H9 (cell line): ENCODE measurements around the gene PLCH1. TPM values are rescaled to one million over a fixed set of nuclear protein-coding genes. Genes with fewer than 3 reads are reported as not detected.
A peak's percentile ranks its signal among the peaks of the same experiment; 100 is the strongest.
"Not testable (repeated sequence)": the region's sequence is repeated elsewhere in the genome, so short reads cannot be mapped to it uniquely, and the experiment has no call there.

Experiments
- DNase-seq: peaks from one replicate; pipeline ENCODE4 v3.0.0-alpha.2; 2017
- H2AFZ ChIP-seq: one replicate; pipeline ENCODE4 v1.6.1; 2013; ENCODE audit warnings: mild to moderate bottlenecking, low read length, control low read depth, moderate library complexity
- H2AK5ac ChIP-seq: 2 replicates; pipeline ENCODE4 v1.6.1; 2013; ENCODE audit warnings: low read length, control low read depth, mixed read lengths; ENCODE audit not compliant: insufficient read length
- H2BK120ac ChIP-seq: one replicate; pipeline ENCODE4 v1.6.1; 2013; ENCODE audit warnings: low read depth, mild to moderate bottlenecking, low read length, control low read depth, inconsistent platforms; ENCODE audit not compliant: poor library complexity, severe bottlenecking
- H2BK12ac ChIP-seq: 2 replicates; pipeline ENCODE4 v1.6.1; 2013; ENCODE audit warnings: low read length, control low read depth, mixed read lengths, low read depth; ENCODE audit not compliant: insufficient read length
- H2BK15ac ChIP-seq: 2 replicates; pipeline ENCODE4 v1.6.1; 2013; ENCODE audit warnings: low read depth, low read length, control low read depth
- H2BK20ac ChIP-seq: one replicate; pipeline ENCODE4 v1.6.1; 2013; ENCODE audit warnings: low read depth, mild to moderate bottlenecking, low read length, control low read depth, inconsistent platforms; ENCODE audit not compliant: poor library complexity, severe bottlenecking
- H2BK5ac ChIP-seq: 2 replicates; pipeline ENCODE4 v1.6.1; 2013; ENCODE audit warnings: low read length, control low read depth, mixed read lengths; ENCODE audit not compliant: insufficient read length
- H3K14ac ChIP-seq: 2 replicates; pipeline ENCODE4 v1.6.1; 2013; ENCODE audit warnings: low read length, control low read depth; ENCODE audit not compliant: insufficient read depth
- H3K18ac ChIP-seq: 2 replicates; pipeline ENCODE4 v1.6.1; 2013; ENCODE audit warnings: low read depth, mild to moderate bottlenecking, mixed read lengths, low read length, control low read depth; ENCODE audit not compliant: insufficient read length
- H3K23ac ChIP-seq: 2 replicates; pipeline ENCODE4 v1.6.1; 2013; ENCODE audit warnings: low read length, control low read depth, mixed read lengths, low read depth; ENCODE audit not compliant: insufficient read length
- H3K23me2 ChIP-seq: 2 replicates; pipeline ENCODE4 v1.6.1; 2013; ENCODE audit warnings: low read depth, mild to moderate bottlenecking, mixed read lengths, low read length, control low read depth; ENCODE audit not compliant: insufficient read length, poor library complexity, severe bottlenecking
- H3K27ac ChIP-seq: 2 replicates; pipeline ENCODE4 v1.5.1; 2013; ENCODE audit warnings: low read length, control low read depth, mixed read lengths, low read depth; ENCODE audit not compliant: insufficient read length
- H3K27me3 ChIP-seq: 2 replicates; pipeline ENCODE4 v1.6.1; 2013; ENCODE audit warnings: low read length, control low read depth, inconsistent platforms; ENCODE audit not compliant: insufficient read depth
- H3K4ac ChIP-seq: 2 replicates; pipeline ENCODE4 v1.6.1; 2013; ENCODE audit warnings: low read depth, mild to moderate bottlenecking, control low read depth, inconsistent platforms, low read length, moderate library complexity
- H3K4me1 ChIP-seq: 2 replicates; pipeline ENCODE4 v1.6.1; 2013; ENCODE audit warnings: low read length, control low read depth, inconsistent platforms; ENCODE audit not compliant: insufficient read depth
- H3K4me2 ChIP-seq: 2 replicates; pipeline ENCODE4 v1.6.1; 2013; ENCODE audit warnings: low read length, control low read depth, mixed read lengths; ENCODE audit not compliant: insufficient read length, insufficient read depth
- H3K56ac ChIP-seq: 2 replicates; pipeline ENCODE4 v1.6.1; 2013; ENCODE audit warnings: low read depth, mild to moderate bottlenecking, mixed read lengths, low read length, control low read depth; ENCODE audit not compliant: insufficient read length
- H3K79me1 ChIP-seq: 2 replicates; pipeline ENCODE4 v1.6.1; 2013; ENCODE audit warnings: low read depth, mild to moderate bottlenecking, moderate library complexity, low read length, control low read depth, inconsistent platforms; ENCODE audit not compliant: insufficient read depth, poor library complexity, severe bottlenecking
- H3K79me2 ChIP-seq: 2 replicates; pipeline ENCODE4 v1.6.1; 2013; ENCODE audit warnings: low read length, control low read depth, inconsistent platforms; ENCODE audit not compliant: insufficient read depth
- H3K9ac ChIP-seq: 2 replicates; pipeline ENCODE4 v1.6.1; 2013; ENCODE audit warnings: low read length, control low read depth, mixed read lengths; ENCODE audit not compliant: insufficient read length; ENCODE audit errors: extremely low read depth
- H3K9me3 ChIP-seq: one replicate; pipeline ENCODE4 v1.6.1; 2013; ENCODE audit warnings: low read depth, low read length, inconsistent platforms; ENCODE audit not compliant: control insufficient read depth
- H3T11ph ChIP-seq: one replicate; pipeline ENCODE4 v1.6.1; 2013; ENCODE audit warnings: mild to moderate bottlenecking, low read length, control low read depth, inconsistent platforms
- H4K20me1 ChIP-seq: one replicate; pipeline ENCODE4 v1.6.1; 2013; ENCODE audit not compliant: control insufficient read depth, insufficient read length, insufficient read depth
- H4K5ac ChIP-seq: 2 replicates; pipeline ENCODE4 v1.6.1; 2013; ENCODE audit warnings: low read depth, mild to moderate bottlenecking, mixed read lengths, low read length, control low read depth; ENCODE audit not compliant: insufficient read length
- H4K8ac ChIP-seq: replicated peaks from 2 replicates; pipeline ENCODE4 v1.6.1; 2013; ENCODE audit warnings: low read length, control low read depth, mixed read lengths, low read depth; ENCODE audit not compliant: insufficient read length
- H4K91ac ChIP-seq: 2 replicates; pipeline ENCODE4 v1.6.1; 2013; ENCODE audit warnings: low read depth, mild to moderate bottlenecking, moderate library complexity, mixed read lengths, low read length, control low read depth; ENCODE audit not compliant: insufficient read length
- H3K27ac Mint-ChIP-seq, 3 experiments: 2 replicates in 2 of 3; 3 replicates in 1 of 3; pipeline ENCODE4 v1.8.0; 2020 to 2021; ENCODE audit warnings: mixed read lengths in 3 of 3, mild to moderate bottlenecking in 1 of 3, moderate library complexity in 1 of 3
- H3K27me3 Mint-ChIP-seq: 2 replicates; pipeline ENCODE4 v1.8.0; 2021; ENCODE audit warnings: low read depth, mild to moderate bottlenecking, moderate library complexity, mixed read lengths
- H3K36me3 Mint-ChIP-seq, 3 experiments: 2 replicates in 2 of 3; 3 replicates in 1 of 3; pipeline ENCODE4 v1.8.0; 2020 to 2021; ENCODE audit warnings: low read depth in 3 of 3, mixed read lengths in 3 of 3; ENCODE audit not compliant: insufficient read depth in 1 of 3
- H3K4me1 Mint-ChIP-seq, 2 experiments: 2 replicates each; pipeline ENCODE4 v1.8.0; 2020; ENCODE audit warnings: mixed read lengths in 2 of 2
- H3K4me3 Mint-ChIP-seq, 2 experiments: 2 replicates in 1 of 2; 3 replicates in 1 of 2; pipeline ENCODE4 v1.8.0; 2020 to 2021; ENCODE audit warnings: mild to moderate bottlenecking in 2 of 2, mixed read lengths in 2 of 2, moderate library complexity in 1 of 2
- H3K9me3 Mint-ChIP-seq, 2 experiments: 2 replicates in 1 of 2; 3 replicates in 1 of 2; pipeline ENCODE4 v1.8.0; 2020; ENCODE audit warnings: mild to moderate bottlenecking in 2 of 2, mixed read lengths in 2 of 2, moderate library complexity in 1 of 2
- WGBS: extraction: QIAGEN DNeasy Blood & Tissue Kit; methylation state at CpG from one replicate; pipeline ENCODE4 v1.1.7; 2013; ENCODE audit warnings: missing lambda C conversion rate, low lambda C conversion rate, mixed read lengths; ENCODE audit not compliant: insufficient read length; ENCODE audit errors: extremely low coverage; 5-methylcytosine and 5-hydroxymethylcytosine counted together
- total RNA-seq: library from RNA; stranded (reverse); gene quantifications from 2 replicates; pipeline ENCODE4 v1.2.1, GENCODE V29; 2021

PLCH1 gene
- total RNA-seq, 1 experiment from 2014 or later = 19.0 TPM

DNA sequence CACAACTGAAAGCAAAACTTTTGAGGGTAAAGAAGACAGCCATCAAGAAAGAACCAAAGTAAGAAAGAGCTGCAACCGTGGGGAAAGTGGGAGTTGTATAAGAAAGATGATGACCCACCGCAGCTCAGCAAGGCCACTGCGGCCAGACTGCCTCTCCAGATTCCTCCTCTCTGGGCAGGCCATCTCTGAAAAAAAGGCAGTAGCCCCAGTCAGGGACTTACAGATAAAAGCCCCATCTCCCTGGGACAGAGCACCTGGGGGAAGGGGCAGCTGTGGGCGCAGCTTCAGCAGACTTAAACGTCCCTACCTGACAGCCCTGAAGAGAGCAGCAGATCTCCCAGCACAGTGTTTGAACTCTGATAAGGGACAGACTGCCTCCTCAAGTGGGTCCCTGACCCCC lies 124.3 kb downstream of the PLCH1 start:
- H3K9me3 Mint-ChIP-seq = peaks cover 27 to 30% of the 10 kb centered on the region in 2 experiments

More for the DNA sequence above, 124.3 kb downstream of the PLCH1 start:
- not testable (repeated sequence) for H2BK15ac ChIP-seq, H3K18ac ChIP-seq, H2BK20ac ChIP-seq, H3K4me3 Mint-ChIP-seq, H3K27me3 ChIP-seq, H3K23ac ChIP-seq, H3K9me3 ChIP-seq, H4K91ac ChIP-seq, H2BK5ac ChIP-seq, H3K56ac ChIP-seq, DNase-seq, H3K79me2 ChIP-seq, H3K27me3 Mint-ChIP-seq, H2AFZ ChIP-seq, H2BK12ac ChIP-seq, H3K4me2 ChIP-seq, H2AK5ac ChIP-seq, H3K27ac ChIP-seq, H3K4me1 ChIP-seq, H4K8ac ChIP-seq, H4K5ac ChIP-seq, H4K20me1 ChIP-seq, H3K4ac ChIP-seq, H3K79me1 ChIP-seq, H3K14ac ChIP-seq, H2BK120ac ChIP-seq, H3T11ph ChIP-seq, H3K9ac ChIP-seq, H3K23me2 ChIP-seq
- peaks cover 20 to 37% (median 24%) of the 10 kb centered on the region in 3 experiments for H3K36me3 Mint-ChIP-seq
- no CpG with 5 or more reads among the region's 5 CpGs for WGBS
- peaks cover 53 to 65% of the 10 kb centered on the region in 2 experiments for H3K4me1 Mint-ChIP-seq
- H3K27ac Mint-ChIP-seq = peak overlapping the region; percentile 0 to 68 (median 40); a peak in 4 of 7 replicates
